GM18511 (cell line): ENCODE data around the gene WWC1.
"Not testable (repeated sequence)": the region's sequence is repeated elsewhere in the genome, so short reads cannot be mapped to it uniquely, and the experiment has no call there.

Experiments used
- ATAC-seq: cut with Tn5 transposase; IDR thresholded peaks from one replicate; pipeline ENCODE4 v1.9.1; 2021; ENCODE audit warnings: mild to moderate bottlenecking, moderate library complexity; ENCODE audit not compliant: unreplicated experiment

WWC1 gene

DNA sequence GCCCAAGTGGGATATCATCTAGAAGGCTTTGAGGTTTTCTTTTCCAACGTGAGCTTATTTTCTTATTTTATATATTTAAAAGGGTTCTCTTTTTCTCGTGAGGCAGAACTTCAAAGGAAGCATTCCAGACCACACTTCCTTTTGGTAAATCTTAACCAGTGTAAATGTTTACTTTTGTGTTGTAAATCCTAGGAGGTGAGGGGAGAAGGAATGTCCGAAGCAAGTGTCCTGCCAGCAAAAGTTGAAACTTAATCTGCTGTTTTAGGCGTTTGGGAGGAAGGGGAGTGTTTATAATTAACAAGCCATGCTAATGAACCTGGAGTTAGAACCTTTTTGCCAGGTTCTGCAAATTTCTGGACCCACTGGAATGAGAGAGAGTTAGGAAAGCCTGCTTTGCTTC, 37.9 kb downstream of the WWC1 start:
- ATAC-seq = no peak

DNA sequence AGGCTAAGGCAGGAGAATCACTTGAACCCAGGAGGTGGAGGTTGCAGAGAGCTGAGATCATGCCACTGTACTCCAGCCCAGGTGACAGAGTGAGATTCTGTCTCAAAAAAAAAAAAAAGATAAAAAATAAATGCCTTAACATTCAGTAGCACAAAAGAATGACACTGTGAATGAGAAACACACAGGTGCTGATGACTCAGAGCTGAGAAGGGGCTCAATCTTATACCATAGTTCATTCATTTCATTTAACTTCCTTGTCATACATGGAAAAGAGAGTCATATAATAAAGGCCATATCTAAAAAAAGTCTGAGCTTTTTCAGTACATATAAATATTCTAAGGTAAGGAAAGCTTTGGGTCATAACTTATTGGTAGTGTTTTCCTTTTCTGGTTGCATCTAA, 40.6 kb downstream of the WWC1 start:
- no peak for ATAC-seq

DNA sequence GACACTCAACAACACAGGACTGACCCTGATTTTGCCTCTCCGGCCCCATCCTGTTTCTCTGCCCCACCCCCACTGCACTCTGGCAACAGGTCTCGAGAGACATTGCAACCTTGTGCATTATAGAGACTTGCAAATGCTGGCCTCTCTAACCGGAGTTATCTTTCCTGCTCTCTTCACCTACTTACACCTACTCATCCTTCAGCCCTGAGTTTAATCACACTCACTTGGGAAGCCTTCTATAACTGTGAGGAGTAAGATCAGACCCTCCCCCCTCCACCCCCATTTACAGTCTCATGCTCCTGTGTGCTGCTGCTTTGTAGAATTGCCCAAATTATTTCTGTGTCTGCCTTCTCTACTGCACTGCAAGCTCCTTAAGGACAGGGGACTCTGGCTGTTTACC, 42.8 kb downstream of the WWC1 start:
- no peak for ATAC-seq

DNA sequence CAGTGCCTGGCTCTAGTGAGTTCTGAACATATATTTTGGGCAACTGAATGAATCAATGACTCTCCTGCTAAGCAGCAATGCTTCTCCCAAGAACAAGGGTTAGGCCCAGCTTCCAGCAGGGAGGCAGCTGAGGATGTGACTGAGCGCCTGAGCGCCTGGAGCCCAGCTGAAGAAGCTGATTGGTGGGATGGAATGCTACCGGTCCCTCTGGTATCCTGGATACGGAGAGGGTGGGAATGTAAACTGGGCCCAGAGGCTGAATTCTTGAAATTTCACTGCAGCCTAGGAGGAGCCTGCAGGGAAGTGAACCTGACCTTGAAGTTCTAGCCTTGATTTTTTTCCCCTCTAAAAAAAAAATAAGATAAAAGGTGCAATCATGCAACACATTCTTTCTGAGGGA, 43.2 kb downstream of the WWC1 start:
- no peak for ATAC-seq

DNA sequence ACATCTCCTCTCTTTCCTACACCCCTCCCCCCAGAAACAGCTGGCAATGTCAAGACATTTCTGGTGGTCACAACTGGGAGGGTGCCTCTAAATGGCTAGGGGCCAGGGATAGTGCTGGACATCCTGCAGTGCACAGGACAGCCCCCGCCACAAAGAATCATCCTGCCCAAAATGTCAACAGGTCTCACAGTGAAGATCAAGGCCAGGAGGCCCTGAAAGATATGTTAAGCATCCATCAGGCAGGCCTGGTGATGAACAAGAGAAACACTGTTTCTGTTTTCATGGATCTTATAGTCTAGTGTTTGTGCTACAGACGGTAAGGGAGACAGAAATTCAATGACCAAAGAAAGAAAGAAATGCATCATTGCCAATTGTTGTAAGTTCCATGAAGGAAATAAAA, 45.9 kb downstream of the WWC1 start:
- ATAC-seq = no peak

DNA sequence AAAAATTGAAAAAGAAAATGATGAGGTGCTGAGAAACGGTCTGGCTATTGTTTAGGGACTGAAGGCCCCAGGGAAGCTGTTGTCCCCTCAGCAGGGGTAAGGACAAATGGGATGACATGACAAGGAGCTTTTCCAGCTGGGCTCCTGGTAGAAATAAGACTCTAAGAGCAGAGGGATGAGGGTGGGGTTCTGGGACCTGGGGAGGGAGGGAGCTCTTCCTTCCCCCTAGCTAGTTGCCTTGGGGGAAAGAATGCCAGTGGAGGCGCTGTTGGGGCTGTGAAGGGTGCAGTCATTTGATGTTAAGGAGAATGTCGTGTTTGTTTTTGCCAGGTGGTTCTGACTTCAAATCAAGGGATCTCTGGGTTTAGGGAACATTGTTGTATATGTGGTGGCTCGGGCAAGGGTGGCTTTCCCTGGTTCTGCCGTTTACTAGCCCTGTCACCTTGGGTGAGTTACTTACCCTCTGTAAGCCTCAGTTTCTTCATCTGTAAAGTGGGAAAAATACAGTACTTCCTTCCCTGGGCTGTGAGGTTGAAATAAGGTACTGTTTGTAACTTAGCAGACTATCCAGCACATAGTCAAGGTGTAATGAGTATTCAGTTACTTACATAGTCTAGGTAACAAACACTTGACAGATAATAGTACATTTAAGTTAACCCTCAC, 47.8 kb downstream of the WWC1 start:
- ATAC-seq = no peak

DNA sequence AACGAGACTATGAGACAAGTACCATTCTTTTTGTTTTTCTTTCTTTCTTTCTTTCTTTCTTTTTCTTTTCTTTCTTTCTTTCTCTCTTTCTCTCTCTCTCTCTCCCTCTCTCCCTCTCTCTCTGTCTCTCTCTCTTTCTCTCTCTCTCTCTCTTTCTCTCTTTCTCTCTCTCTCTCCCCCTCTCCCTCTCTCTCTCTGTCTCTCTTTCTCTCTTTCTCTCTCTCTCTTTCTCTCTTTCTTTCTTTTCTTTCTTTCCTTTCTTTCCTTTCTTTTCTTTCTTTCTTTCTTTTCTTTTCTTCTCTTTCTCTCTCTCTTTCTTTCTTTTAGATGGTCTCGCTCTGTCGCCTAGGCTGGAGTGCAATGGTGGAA, 48.3 kb downstream of the WWC1 start:
- not testable (repeated sequence) for ATAC-seq

DNA sequence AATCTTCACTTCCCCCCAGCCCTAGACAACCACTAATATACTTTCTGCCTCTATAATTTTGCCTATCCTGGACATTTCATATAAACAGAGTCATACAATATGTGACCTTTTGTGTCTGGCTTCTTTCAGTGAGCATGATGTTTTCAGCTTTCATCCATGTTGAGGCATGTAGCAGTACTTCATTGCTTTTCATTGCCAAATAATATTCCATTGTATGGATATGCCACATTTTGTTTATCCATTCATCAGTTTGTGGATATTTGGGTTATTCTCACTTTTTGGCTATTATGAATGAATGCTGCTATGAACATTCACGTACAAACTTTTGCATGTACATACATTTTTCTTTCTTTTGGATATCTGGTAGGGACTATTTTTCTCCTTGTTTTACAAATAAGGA, 49.0 kb downstream of the WWC1 start:
- ATAC-seq = no peak

DNA sequence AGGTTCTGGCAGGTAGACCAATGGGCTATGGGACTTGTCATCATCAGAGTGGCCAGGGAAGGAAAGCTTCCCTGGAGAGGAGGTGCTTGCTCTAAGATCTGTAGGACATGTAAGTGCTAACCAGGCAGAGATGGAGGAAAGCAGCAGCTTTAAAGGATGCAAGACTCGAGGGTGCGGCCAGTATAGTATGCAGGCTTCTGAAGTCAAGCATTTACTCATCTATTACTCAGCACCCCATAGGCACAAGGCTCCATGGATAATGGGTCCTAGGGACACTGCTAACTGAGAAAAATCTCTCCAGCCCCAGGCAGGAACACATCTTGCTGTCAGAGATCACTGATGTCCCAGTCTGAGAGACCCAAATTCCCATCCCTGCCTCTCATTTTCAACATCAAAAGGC, 49.7 kb downstream of the WWC1 start:
- ATAC-seq = no peak

DNA sequence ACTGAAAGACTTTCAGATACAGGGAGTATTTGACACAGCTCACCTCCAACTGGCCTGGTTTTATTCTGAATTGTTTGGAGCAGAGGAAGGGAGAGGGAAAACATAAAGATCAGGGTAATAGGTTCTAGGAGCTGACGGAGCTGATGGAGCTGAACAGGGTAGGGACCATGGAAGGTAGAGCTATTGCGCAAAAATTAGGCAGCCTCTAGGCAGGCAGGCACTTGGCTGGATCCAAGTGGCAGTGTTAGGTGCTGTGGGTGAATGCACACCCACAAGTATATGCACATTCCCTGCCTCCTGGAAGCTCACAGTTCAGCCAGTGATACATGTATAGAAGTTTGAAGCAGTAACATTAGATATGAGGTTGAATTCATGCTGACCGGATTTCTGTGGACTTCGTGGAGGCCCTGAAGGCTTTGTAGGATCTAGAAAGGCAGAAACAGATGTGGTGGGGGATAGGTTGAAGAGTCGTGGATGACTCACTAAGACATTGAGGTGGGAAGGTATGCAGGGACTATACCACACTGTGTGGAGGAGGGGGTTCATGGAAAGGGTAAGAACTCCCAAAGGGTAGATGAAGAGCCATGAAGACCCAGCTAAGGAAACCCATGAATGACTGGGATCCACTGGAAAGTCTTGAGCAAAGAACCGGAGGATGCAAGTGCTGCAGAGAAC, 50.8 kb downstream of the WWC1 start:
- ATAC-seq = no peak

DNA sequence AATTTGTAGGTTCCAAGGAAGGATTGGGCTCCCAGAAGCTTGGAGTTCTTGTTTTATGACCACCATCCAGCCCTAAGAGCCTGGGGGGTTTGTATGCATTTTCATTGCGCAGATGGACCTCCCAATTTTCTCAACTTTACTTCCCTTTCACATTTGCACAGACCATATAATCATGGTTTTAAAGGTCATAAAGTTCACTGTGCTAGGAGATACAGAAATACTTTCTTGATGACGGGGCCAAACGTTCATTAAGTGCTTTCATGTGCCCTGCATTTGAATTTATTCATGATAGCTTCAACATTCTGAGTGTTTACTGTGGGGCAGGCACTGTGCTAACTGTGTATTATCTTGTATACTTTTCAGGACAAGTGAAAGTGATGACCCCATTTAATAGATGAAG, 51.5 kb downstream of the WWC1 start:
- ATAC-seq = no peak

DNA sequence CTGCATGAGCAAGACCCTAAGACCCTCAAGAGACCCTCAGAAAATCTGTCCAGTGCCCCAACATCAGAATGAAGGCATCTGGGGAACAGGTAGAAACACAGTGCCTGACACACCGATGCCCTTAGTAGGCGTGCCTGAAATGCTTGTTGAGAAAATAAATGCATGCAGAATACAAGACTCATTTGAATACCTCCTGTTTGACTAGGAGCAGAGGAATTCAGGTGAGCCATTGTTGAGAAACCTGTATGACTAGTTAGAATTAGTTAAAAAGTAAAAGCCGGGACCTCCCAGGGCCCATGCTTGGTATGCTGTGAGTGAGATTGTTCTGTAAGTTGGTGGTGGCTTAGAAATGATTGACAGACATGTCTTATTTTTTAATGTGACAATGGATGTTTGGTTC, 55.0 kb downstream of the WWC1 start:
- ATAC-seq = no peak

DNA sequence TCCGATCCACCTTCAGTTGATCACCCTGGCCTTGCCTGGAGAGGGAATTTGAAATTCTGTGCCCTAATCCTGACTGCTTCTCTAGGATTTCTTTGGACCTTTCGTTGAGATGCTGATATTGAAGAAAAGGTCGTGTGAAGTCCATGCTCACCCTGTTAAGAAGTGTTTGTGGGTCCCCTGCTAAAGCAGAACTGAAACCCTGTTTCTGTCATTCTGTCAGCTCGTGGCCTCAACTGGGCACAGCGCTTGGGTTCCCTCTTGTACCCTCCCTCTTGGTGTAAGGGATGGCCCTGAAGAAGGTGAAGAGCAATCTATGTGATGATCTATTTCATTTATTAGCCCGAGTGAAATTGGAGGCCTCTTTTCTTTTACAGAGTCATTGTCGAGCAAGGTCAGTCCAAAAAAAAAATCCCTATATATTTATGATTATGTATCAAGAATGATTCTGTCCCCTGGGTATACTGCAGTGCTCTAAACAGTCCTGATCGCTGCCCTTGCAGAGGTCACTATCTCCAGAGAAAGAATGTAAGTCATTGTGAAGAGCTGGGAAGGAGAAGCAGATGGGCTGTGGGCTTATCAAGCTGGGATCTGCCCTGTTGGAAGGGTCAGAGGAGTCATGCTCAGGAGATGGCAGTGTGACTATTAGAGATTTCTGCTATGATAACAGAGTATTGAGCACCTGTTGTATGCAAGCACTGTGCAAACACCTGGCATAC, 56.1 kb downstream of the WWC1 start:
- peak; percentile 88 for ATAC-seq

DNA sequence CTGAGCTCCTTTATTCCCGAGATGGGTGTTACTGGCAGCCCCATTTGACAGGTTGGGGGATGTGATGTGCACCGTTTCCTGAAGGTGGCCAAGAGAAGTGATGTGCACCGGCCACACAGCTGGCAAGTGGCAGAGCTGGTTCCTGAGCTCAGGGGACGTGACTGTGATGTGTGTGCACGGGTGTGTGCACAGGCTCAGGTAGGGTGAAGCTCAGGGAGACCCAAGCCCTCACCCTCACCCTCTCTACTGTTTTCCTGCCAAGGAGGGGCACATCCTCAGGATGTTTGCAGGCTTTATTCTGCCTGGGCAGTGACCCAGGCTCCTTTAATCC, 56.6 kb downstream of the WWC1 start:
- ATAC-seq = peak; percentile 22

DNA sequence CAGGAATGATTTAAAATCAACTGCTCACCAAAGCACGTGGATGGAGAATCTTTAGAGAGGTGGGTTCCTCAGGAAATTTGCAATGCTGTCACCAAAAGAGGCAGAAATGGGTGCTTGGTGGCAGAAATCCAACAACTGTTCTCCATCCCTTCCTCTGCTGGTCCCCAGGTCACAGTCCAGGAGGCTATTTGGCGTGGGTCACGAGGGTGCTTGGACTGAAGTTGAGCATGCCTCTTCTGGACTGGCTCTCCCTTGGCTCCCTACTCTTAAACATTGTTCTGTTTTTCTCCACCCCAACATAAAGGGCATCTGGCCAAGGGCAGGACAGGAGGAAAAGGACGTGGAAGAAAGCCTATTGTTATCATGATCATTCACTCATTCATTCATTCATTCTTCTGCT, 58.9 kb downstream of the WWC1 start:
- no peak for ATAC-seq

DNA sequence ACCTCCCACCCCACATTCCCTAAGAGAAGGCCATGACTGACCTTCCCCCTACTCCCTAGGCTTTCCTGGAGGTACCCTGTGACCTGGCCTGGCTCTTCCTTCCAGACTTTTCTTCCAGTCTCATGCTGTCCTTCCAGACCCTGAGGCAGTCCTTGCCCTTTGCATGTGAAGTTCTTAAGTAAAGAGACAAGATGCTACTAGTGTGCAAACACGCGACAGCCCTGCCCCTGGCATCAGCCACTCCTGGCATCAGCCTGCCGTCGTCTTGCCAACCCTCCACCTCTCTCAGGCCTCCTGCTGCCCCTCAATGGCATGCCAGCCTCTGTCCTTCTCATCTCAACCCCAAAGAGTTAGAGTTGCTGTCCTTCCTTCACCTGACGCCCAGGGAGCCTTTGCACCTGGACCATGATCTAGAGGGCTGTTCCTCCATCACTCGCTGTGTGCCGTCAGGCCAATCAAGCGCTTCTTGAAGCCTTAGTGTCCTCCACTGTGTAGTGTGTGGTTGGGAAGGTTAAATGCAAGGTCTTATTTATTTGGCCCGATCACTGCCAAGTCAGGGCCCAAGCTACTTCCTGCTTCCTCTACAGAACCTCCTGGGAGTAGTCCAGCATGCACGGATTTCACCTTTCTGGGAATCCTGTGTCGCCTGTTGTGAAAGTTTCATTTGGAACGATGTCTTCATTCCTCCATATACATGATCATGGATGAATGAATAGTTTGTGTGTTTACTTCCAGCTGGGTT, 61.9 kb downstream of the WWC1 start:
- ATAC-seq = no peak

DNA sequence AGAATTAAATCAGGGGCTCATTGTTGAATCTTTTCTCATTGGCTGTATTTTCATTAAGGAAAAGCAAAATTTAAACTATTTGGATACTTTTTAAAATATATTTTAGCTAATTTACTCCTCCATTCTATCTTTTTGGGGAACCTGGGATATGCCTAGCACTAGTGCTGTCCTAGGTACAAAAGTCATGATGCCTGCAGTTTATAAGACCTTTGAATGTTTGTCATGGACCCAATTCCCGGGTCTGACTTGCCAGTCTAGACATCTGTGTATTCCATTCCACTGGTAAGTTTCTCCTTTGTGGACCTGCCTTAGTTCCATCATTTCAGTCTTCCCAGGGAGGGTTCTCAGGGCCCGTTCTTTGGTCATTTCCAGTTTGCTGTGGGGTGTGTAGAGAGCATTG, 63.0 kb downstream of the WWC1 start:
- no peak for ATAC-seq

DNA sequence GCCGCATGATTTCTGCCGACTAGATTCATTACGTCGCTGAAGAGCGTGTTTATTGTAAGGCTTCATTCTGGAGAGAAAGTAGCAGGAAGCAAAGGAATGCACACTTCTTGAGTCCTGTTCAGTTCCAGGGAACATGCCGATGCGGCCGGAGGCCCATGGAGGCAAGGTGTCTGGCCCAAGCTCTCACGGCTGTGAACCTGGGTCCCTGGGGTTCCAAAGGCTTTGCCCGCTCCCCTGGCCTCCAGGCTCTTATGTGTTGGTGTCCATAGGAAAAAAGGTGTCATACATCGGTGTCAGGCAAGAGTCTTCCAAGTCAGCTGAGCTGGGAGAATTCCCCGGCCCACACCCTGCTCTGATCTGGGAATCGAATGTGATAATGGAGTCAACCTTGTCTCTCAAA, 64.7 kb downstream of the WWC1 start:
- no peak for ATAC-seq

DNA sequence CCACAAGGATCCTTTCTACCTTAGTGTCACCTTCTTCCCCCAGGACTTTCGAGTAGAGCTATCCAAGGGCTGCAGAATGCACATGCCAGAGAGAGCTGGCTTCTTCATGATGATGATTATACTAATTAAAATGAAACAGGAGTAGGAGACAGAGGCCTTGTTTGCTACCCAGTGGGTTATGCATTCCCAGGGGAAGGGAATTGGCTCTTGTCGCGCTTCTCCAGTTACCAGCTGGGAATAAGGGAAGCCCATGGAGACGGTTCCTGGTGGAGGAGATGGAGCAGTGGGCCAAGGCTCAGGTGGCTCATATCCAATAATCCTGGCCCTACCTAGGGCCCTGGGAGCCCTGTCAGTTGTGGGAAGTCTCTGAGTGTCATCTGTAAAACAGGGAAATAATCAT, 65.1 kb downstream of the WWC1 start:
- ATAC-seq = no peak

DNA sequence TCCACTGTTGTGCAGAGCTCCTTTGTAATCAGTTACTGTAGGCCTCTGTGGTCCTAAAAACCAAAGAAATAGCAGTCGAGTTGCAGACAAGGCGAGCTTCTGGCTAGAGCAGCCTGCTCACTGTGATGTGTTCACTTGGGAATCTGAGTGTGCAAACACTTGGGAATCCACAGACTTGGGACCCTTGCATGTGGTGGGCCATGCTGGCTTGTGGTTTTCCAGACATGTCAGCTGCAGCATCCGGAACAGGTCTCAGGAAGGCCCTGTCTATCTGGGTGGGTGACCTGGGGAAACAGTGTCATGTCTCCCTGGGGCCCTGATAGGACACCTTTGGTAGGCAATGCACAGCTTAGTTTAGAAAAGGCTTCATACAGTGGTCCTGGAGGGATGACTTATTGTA, 66.4 kb downstream of the WWC1 start:
- no peak for ATAC-seq

DNA sequence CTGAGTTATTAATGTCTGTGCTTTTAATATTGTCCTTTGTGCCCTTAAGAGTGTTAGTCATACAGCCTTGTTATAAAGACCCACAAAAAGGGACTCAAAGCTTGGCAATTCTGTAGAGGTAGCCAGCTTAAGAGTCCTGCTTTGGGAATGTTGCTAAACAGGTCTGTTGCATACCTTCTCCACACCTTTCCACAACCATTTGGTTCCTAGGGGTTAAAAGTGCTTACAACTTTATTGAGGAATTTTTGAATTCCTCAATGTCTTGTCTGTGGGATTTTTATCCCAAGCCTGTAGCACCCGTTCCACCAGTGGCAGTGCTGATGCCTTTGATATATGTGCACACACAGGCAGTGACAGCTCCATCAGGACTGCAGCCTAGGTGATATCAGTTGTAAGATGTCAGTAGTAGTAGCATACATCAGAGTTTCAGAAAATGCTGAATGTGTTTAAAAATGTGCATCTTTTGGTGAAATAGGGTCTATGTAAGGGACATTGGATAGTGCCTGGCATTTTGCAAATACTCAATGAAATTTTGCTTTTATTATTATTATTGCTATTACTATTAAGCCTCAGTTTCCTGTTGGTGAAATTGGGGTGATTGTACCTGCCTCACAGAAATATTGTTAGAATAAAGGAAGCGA, 68.5 kb downstream of the WWC1 start:
- ATAC-seq = no peak
